GM21528 (cell line): Measurements from ENCODE around the gene FBXO17.
"Not testable (repeated sequence)": the region's sequence is repeated elsewhere in the genome, so short reads cannot be mapped to it uniquely, and the experiment has no call there.

Experiments used
- ATAC-seq: cut with Tn5 transposase; IDR thresholded peaks from one replicate; pipeline ENCODE4 v1.9.1; 2021; ENCODE audit warnings: mild to moderate bottlenecking, moderate library complexity; ENCODE audit not compliant: unreplicated experiment, low FRiP score

Gene FBXO17, protein sequence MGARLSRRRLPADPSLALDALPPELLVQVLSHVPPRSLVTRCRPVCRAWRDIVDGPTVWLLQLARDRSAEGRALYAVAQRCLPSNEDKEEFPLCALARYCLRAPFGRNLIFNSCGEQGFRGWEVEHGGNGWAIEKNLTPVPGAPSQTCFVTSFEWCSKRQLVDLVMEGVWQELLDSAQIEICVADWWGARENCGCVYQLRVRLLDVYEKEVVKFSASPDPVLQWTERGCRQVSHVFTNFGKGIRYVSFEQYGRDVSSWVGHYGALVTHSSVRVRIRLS

DNA sequence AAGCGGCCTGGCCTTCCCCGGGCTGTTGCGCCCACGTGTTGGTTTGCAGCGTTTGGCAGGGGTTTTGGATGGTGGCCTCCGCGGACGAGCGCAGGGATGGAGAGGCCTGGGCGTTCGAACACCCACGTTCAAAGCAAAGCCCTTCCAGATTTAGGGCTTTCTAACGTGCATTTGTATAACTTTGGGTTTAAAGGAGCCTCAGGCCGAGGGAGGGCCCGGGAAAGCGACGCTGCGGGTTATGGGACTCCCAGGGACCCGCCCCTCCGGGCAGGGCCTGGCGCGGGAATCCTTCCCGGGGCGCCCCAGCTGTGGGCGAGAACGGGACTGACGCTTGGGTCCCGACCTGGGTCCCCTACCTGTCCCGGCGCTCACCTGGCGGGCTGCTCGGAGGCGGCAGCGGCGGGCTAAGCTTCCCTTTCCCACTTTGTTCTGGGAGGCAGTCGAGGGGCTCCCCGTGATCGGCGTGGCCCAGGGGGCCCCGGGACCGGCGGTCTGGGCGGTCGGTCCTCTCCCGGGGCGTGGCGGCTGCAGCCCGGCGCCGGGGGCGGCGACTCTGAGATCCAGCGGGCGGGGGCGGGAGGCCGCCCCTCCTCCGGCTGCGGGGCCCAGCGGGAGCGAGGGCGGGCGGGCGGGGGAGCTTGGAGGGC is at the start of gene FBXO17:
TSS of gene FBXO17 (minus strand) at position 529 of the 647 bp plus-strand sequence. CDS start 25,423 bp downstream, outside the sequence.
- ATAC-seq, result no peak

DNA sequence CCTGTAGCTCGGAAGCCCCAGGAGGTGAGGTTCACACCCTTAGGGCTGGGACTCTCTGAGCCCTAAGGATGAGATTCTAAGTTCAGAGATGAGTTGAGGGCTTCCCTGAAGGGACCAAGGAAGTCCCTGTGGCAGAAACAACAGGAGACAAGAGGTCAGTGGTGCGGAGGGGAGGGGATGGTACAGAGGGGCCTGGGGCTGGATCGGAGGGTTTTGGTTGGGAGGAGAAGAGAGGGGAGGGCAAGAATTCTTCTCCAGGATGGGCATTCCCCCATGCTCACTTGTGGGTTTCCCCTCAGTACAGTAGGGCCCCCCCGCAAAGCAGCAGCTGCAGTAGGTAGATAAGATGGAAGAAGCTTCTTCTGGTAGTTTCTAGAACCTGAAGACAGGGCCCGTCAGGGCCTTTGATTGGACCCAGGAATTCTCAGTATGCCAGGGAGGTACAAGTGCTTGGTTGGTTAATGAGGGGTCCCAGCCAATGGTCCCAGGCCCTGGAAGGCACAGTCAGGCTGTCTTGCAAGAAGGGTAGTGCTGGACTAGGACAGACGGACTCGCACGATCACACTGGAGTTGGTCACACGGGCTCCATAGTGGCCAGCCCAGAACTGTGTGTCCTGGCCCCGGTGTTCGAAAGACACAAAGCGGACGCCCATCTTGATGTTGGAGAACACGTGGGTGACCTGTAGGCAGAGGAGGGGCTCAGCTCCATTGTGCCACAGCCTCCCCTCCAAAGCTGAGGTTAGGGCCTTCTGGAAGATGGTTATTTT is 49.5 kb upstream of the FBXO17 start:
- ATAC-seq, result no peak

DNA sequence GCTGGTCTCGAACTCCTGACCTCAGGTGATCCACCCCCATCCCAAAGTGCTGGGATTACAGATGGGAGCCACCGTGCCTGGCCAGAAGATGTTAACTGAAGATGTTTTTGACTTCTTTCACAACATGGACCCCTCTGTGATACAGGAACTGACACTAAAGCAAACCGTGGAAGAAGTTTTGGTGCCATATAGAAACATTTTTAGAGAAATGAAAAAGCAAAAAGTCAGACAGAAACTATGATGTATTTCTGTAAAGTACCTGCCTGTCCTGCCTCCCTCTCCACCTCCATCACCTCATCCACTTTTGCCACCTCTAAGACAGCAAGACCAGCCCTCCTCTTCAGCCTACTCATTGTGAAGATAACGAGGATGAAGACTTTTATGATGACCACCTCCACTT is 45.5 kb upstream of the FBXO17 start:
- ATAC-seq, result no peak

DNA sequence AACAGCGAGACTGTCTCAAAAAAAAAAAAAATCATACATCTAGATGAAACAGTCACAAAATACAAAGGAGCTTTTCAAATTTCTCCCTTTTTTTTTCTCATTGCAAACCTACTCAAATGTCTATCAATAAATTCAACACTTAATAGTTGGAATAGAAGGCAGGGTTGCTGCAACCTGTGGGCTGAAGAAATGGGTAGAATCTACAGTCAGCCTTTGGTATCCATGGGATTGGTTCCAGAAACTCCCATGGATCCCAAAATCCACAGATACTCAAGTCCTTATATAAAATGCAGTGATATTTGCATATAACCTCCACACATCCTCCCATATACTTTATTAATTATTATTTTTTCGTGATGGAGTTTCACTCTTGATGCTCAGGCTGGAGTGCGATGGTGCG is 42.1 kb upstream of the FBXO17 start:
- ATAC-seq, result no peak

DNA sequence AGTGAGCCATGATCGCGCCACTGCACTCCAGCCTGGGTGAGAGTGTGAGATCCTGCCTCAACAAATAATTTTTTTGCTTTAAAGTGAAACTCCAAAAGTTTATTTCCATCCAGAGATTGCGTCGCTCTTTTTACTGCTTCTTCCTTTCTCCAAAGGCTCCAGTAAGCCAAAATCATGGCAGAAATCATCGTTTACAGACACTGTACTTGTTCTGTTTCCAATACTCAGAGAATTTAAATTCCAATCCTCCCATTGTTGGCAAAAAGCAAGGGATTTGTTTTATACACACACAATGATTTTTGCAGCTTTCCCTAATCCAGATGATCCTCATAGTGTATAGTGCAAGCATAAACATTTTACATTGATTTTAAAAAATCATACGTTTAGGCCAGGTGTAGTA is 41.5 kb upstream of the FBXO17 start:
- ATAC-seq, result no peak

DNA sequence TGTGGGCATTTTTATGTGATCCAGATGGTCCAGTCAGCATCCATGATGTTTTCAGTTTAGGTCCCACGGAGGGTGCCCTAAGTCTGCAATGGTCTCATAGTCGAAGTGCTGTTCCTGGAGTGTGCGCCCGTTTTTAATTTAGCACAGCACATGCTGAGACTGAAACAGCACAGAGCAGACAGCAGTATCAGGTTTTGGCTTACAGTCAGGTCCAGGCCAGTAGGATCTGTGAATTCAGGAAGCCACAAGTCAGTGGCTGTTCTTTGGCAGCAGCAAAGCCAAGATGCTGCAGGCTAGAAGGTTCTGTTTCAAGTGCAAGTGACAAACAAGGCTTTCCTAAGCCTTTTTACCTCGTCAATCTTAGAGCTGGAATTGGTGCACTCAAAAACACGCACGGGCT is 38.5 kb upstream of the FBXO17 start:
- no peak for ATAC-seq

DNA sequence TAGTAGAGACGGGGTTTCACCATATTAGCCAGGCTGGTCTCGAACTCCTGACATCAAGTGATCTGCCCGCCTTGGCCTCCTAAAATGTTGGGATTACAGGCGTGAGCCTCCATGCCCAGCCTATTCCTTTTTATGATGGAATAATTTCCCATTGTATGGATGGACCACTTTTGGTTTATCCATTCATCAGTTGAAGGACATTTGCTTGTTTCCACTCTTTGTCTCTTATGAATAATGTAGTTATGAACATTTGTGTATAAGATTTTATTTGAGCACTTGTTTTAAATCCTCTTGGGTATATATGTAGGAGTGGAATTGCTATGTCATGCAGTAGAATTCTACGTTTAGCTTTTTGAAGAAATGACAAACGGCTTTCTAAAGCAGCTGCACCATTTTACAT is 33.5 kb upstream of the FBXO17 start:
- no peak for ATAC-seq

DNA sequence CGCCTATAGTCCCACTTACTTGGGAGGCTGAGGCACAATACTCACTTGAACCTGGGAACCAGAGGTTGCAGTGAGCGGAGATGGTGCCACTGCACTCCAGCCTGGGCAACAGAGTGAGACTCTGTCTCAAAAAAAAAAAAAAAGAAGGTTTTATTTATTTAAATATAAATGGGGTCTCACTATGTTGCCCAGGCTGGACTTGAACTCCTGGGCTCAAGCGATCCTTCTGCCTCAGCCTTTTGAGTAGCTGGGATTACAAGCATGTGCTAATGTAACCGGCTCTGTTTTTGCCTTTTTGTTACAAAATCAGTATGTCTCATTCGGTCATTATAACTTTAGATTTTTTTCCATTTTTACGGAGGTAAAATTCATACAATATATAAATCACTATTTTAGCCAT is 32.6 kb upstream of the FBXO17 start:
- ATAC-seq, result no peak

DNA sequence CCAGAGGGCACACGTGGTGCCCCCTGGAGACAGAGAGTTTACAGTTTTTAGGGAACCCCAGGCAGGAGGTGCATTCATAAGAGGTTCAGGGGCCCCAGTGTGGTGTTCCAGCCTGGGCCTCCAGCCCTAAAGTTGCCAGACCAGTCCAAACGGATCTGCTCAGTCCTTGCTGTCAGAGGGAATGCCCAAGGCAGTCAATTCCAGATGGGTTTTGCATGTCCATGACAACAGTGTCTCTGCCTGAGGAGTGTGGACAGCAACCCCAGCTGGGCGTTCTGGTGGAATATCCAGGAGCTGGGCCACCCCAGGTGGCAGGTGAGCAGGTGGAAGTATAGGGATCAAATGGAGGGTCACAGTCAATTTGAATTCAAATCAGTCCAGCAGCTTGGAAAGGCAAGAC is 31.6 kb upstream of the FBXO17 start:
- ATAC-seq, result no peak

DNA sequence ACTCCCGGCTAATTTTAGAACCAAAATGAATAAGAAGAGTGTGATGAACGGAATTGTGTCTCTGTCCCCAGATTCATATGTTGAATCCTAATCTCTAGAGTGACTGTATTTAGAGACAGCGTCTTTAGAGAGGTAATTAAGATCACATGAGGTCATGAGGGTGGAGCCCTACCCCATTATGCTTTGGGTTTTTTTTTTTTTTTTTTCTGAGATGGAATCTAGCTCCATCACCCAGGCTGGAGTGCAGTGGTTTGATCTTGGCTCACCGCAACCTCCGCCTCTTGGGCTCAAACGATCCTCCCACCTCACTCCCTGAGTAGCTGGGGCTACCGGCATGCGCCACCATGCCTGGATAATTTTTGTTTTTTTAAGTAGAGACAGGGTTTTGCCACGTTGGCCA is 28.9 kb upstream of the FBXO17 start:
- ATAC-seq, result no peak

DNA sequence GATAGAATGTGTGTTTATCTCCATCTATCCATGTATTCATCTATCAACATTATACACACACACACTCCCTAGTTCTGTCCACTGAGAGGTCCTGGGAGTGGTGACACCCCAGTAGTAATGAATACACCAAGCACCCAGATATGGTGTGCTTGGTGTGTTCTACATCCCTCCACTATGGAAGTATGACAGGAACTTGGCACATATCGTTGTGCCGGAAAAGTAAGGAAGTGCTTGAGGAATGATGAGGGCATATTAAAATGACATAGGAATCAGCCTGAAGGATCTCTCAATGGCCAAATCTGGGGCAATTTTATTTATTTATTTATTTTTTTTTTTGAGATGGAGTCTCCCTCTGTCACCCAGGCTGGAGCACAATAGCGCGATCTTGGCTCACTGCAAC is 28.3 kb upstream of the FBXO17 start:
- no peak for ATAC-seq

DNA sequence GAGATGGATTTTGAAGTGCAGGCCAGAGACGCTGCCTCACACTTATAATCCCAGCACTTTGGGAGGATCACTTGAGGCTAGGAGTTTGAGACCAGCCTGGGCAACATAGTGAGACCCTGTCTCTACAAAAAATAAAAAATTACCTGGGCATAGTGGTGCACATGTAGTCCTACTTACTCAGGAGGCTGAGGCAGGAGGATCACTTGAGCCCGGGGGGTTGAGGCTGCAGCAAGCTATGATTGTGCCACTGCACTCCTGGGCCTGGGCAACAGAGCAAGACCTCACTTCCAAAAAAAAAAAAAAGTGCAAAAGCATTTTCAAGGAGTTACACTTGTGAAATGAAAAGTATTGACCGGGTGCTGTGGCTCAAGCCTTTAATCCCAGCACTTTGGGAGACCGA is 27.6 kb upstream of the FBXO17 start:
- ATAC-seq, result no peak

DNA sequence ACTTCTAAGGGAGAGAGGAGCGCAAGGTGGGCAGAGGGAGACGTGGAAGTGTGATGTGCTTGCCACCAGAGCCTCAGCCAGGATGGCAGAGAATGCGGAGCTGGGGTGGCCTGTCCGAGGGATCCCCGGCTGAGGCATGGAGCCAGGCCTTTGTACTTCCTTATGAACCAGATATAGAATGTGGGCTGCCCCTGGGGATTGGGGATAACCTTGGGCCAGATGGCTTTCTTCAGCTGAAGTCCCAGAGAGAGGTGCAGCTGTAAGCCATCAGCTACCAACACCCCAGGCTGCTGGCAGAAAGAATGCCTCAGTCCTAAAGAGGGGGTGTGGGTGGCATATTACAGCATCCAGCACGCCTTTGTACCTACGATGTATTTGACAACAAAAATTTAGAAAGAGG is 25.5 kb upstream of the FBXO17 start:
- no peak for ATAC-seq

DNA sequence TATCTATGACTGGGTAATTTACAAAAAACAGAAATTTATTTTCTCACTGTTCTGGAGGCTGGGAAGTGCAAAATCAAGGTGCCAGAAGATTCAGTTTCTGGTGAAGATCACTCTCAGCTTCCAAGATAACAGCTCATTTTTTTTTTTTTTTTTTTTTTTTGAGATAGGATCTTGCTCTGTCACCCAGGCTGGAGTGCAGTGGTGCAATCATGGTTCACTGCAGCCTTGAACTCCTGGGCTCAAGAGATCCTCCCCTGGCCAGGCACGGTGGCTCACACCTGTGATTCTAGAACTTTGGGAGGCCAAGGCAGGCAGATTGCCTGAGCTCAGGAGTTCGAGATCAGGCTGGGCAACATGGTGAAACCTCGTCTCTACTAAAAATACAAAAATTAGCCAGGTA is 22.0 kb upstream of the FBXO17 start:
- not testable (repeated sequence) for ATAC-seq

DNA sequence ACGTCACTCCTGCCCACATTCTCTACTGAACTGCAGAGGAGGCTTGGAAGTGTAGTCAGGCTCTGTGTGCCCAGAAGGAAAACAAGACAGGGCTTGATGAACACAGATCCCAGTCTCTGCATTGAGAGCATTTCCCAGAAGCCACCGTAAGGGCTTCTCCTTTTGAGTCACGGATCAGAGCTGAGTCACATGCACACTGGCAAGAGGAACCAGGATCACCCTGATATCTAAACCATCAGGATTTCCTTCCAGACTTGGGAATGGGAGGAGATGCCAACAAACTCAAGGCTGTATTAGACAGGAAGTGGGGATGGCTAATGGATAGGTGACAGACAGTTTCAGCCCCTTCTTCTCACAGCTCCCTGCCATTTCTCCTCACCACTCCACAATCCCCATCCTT is 17.7 kb upstream of the FBXO17 start:
- ATAC-seq, result no peak

DNA sequence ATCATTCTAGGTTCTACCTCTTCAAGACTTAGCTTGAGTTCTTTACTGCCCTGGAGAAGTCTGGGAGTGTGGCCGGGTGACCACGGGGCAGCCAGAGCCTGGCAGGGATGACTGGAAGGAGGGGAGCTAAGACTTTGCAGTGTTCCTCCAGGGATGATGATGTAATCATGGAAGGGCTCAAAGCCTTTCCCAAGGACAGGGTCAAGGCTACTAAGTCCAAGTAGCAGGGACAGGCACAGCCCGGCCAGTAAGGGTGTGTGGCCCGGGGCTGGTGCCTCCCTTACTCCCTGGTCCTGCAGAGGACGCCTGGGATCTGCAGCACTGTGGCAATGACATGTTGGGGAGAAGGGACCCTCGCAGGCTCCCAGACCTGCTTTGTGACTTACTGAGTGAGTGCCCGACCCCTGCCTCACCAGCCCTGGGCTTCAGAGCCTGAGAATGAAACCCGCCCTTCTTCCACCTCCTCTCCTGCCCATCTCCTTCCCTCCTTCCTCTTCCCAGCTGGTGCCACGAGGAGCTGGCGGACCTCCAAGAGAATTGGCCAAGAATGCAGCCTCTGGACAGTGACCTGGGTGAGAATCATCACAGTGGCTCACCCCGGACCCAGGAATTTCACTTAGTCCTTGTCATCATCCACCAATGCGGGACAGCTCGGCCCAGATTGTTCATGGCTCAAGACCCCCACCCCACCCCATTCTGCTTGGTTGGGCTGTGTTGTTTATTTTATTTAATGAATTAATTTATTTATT is 15.6 kb upstream of the FBXO17 start:
- ATAC-seq, result no peak

DNA sequence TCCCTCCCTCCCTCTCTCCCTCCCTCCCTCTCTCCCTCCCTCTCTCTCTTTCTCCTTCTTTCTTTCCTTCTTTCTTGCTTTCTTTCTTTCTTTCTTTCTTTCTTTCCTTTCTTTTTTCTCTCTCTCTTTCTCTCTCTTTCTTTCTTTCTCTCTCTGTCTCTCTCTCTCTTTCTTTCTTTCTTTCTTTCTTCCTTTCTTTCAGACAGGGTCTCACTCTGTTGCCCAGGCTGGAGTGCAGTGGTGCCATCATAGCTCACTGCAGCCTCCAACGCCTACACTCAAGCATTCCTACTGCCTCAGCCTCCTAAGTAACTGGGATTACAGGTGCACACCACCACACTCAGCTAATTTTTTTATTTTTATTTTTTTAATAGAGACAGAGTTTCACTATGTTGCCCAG is 14.1 kb upstream of the FBXO17 start:
- not testable (repeated sequence) for ATAC-seq

DNA sequence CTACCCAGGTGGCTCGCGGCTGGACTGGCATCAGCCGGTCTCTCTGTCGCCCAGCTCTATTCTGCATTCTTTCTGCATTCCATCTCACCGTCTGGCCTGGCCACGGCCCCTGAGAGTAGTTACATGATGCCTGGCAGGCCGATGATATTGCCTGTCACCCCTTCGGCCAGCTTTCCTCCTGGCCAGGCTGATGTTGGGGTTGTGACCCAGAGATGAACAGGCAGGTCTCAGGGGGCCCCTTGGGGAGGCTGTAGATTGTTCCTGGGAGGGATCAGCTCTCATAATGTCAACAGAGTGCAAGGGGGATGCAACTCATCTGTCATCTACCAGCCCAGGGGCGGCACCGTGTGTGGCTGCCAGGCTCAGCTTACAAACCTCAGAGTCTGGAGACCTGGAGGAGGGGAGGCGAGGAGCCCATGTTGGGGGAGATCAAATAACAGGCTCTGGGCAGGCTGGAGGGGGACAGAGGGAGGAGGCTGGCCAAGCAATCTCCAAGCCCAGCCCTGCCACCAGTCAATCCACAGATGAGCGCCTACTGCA is 13.6 kb upstream of the FBXO17 start:
- ATAC-seq, result no peak

DNA sequence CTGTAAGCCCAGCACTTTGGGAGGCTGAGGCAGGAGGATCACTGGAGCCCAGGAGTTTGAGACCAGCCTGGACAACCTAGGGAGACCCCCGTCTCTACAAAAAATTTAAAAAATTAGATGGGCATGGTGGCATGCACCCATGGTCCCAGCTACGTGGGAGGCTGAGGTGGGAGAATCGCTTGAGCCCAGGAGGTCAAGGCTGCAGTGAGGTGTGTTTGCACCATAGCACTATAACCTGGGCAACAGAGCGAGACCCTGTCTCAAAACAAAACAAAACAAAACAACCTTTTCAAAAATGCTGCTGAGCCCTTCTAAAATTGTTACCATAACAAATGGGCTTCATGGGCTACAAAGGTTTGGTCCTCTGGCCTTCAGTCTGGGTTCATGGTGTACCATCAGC is 13.1 kb upstream of the FBXO17 start:
- ATAC-seq, result not testable (repeated sequence)

DNA sequence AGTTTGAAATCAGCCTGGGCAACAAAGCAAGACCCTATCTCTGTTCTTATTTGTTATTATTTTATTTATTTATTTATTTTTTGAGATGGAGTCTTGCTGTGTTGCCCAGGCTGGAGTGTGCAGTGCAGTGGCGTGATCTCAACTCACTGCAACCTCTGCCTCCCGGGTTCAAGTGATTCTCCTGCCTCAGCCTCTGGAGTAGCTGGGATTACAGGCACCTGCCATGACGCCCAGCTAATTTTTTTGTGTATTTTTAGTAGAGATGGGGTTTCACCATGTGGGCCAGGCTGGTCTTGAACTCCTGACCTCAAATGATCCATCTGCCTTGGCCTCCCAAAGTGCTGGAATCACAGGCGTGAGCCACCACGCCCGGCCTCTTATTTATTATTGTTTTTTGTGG is 12.2 kb upstream of the FBXO17 start:
- ATAC-seq, result not testable (repeated sequence)

DNA sequence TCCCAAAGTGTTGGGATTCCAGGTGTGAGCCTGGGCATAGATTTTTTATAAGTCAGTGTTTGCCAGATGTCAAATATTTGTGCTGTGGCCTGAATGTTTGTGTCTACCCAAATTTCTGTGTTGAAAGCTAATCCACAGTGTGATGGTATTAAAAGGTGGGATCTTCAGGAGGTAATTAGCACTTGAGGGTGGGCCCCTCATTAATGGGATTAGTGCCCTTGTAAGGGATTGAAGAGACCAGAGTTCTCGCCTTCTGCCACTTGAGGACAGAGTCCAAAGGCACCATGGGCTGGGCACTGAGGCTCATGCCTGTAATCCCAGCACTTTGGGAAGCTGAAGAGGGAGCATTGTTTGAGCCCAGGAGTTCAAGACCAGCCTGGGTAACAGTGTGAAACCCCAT is 9.7 kb upstream of the FBXO17 start:
- ATAC-seq, result no peak
